Neural progenitor cell (in vitro differentiated cells): ENCODE results near the gene FBXO46.

Experiments
- CTCF ChIP-seq: fragments of 200-600 bp; sonication (generic); IDR thresholded peaks from 2 replicates; pipeline ENCODE4 v1.5.1; 2017; ENCODE audit warnings: antibody characterized with exemption, mild to moderate bottlenecking
- EZH2phosphoT487 ChIP-seq: fragments of 200-600 bp; sonication (generic); IDR thresholded peaks from 2 replicates; pipeline ENCODE4 v1.6.1; 2017; ENCODE audit warnings: antibody characterized with exemption

GRCh38 chr19:45716359-45717130 is 14.2 kb downstream of the FBXO46 start:
- no peak for TF ChIP-seq CTCF
- no peak for TF ChIP-seq EZH2phosphoT487
